SH-SY5Y (cell line): ENCODE measurements around the gene SMIM24.

ENCODE experiments used
- GATA2 ChIP-seq: IDR thresholded peaks from 2 replicates; pipeline ENCODE4 v1.6.1; 2011; ENCODE audit warnings: mild to moderate bottlenecking, low read depth, low read length
- GATA3 ChIP-seq: IDR thresholded peaks from 2 replicates; pipeline ENCODE4 v1.6.1; 2011; ENCODE audit warnings: low read depth, mild to moderate bottlenecking, low read length, moderate library complexity

DNA sequence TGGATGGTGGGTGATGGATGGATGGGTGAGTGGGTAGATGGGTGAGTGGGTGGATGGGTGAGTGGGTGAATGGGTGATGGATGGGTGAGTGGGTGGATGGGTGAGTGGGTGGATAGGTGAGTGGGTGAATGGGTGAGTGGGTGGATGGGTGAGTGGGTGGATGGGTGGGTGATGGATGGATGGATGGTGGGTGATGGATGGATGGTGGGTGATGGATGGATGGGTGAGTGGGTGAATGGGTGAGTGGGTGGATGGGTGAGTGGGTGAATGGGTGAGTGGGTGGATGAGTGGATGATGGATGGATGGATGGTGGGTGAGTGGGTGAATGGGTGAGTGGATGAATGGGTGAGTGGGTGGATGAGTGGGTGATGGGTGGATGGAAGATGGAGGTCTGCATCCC, 2.8 kb downstream of the SMIM24 start:
- TF ChIP-seq GATA2 (no peak), GATA3 (no peak)
